ENCODE results near the gene INTS11. TPM values are rescaled to one million over a fixed set of nuclear protein-coding genes. Genes with fewer than 3 reads are reported as not detected.
A peak's percentile ranks its signal among the peaks of the same experiment; 100 is the strongest.
"Not testable (repeated sequence)": the region's sequence is repeated elsewhere in the genome, so short reads cannot be mapped to it uniquely, and the experiment has no call there.

INTS11 gene
- 111 TPM for total RNA-seq

DNA sequence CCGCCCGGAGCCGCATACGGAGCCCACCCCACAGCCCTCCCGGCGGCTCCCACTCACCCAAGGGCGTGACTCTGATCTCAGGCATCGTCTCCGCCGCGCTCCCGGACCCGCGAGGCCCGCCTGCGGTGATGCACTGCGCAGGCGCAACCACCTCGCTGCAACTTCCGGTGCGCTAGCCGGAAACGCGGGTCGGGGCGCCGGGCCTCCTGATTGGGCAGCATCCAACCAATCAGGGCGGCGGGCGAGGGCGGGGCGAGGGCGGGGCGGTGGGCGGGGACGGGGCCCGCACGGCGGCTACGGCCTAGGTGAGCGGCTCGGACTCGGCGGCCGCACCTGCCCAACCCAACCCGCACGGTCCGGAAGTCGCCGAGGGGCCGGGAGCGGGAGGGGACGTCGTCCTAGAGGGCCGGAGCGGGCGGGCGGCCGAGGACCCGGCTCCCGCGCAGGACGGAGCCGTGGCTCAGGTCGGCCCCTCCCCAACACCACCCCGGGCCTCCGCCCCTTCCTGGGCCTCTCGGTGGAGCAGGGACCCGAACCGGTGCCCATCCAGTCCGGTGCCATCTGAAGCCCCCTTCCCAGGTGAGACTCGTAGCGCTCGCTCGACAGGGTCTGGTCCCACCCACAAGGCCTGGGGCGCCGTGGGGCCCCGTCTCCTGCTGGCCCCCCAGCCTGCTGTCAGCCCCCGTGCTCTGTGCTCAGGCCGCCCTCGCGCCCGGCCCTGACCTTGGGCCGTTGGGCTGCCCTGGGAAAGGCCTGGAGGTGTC lies at the start of gene INTS11, which contains the start of gene CPTP:
TSS of gene INTS11 (minus strand) at position 137 of the 764 bp plus-strand sequence. CDS start at position 85, 52 bp downstream.
TSS of gene CPTP (plus strand) at position 279 of the 764 bp plus-strand sequence. CDS start 2,109 bp downstream, outside the sequence.
- peak; percentile 92 for ATAC-seq
- intact Hi-C loops (cut with DNase I) = no loop called here

DNA sequence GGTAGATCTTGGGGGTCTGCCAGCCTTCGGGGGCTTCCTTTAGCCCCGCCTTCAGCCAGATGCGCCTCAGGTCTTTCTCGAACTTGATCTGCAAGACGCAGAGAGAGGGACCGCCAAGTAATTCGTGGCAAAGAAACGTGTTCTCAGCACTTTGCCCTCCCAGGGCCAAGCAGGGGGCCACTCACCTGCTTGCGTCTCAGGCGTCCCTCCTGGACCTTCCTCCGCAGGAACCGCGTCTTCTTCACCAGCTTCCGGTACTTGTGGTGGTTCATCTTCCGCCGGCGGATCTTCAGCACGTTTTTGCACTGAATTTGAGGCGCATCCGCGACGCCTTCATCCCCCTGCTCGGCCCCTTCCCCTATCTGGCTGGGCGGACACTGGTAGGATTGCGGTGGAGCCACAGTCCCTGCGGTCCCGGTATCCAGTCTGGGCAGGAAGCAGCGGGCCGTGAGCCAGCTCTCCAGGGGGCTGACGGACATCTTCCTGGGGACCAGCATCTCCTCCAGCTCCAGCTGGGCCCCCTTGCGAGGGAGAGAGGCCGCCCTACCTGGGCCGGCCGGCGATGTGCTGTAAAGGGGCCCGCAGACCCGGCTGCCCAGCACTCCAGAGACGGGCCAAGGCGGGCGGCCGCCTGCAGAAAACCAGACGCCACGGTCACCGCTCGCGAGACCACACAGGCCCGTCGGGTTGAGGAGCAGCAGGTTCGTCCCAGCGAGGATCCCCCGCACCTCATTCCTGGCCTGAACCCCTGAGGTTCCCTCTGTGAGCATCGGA lies 49.5 kb upstream of the INTS11 start:
- DNase-seq (ENCODE audit: low spot score) (peak; percentile 72), ATAC-seq (no peak)
- intact Hi-C loops (cut with DNase I) = no loop called here

More for the DNA sequence above, at the start of gene INTS11, which contains the start of gene CPTP:
- DNase-seq (ENCODE audit: low spot score) = peak; percentile 98

DNA sequence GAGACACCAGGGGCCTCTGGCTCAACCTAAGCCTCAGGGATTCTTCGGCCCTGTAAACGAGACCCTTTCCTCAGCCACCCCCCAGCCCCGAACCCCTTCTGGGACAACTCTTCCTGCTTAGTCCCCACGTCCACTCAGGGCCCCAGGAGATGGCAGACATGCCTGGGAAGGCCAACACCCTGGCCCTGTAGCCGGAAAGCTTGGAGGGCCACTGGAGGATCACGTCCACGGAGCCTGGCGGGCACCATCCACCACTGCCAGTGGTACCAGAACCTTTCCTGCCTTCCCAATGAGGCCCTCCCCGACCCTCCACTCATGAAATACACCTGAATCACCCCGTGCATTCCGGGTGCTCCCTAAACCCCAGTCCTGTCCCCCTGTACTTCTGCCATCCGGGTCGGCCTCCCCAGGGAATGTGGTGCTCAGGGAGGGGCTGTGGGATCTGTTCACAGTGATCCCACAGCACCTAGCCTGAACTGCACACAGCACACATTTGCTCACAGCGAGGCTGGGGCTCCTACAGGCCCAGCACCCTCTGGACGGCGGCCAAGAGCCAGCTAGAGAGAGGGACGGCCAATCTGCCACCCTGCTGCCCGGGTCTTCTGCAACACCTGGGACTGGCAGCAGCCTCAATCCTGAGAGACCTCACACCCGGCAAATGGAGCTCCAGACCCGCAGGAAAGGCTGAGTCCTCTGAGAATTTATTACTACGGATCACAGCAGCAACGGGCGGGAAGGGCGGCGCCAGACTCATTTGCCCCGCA lies 48.8 kb upstream of the INTS11 start:
- peak; percentile 61 for DNase-seq (ENCODE audit: low spot score)
- ATAC-seq = no peak

DNA sequence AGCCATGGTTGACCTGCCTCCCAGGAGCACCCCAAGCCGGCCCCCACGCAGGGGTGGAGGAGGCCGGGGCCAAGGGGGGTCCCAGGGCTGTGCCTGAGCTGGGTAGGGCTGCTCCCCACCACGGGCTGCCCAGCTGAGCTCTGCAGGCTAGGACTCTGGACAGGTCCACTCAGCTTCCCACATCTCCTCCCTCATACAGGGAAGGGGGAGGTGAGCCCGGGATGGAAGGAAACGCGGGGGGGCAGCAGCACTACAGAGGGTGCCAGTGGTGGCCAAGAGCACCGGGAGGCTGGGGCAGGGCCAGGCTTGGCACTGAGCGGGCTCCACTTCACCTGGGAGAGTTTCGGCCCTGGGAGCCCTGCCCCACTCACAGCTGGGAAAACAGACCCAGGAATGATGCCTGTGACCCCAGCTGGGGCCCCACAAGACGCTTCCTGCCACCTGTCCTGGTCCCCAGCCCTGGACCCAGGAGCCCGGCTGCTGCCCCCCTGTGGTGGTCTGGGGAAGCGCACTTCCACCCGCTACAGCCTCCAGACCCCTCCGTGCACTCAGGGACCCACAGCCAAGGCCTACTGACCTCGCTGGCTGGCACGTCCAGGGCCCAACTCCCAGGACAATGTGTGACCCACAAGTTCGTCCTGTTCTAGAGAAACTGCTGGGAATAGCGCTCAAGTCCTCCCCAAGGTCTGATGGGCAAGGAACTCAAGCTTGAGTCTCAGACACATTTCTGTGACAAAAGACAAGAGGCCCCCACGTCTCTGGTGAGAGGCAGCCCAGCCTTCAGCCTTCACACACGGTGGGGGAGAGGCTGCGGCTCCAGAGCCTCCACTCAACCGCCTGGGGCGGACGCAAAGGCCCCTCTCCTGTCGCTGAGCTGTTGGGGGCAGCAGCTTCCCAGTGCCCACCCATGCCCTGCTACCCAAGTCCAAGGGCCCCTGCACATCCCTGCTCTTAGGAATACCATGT lies 47.6 kb upstream of the INTS11 start:
- intact Hi-C loops (cut with DNase I) = no loop called here
- peak; percentile 86 for DNase-seq (ENCODE audit: low spot score)
- peak; percentile 44 for ATAC-seq

More for the DNA sequence above, 48.8 kb upstream of the INTS11 start:
- intact Hi-C loops (cut with DNase I) = no loop called here

DNA sequence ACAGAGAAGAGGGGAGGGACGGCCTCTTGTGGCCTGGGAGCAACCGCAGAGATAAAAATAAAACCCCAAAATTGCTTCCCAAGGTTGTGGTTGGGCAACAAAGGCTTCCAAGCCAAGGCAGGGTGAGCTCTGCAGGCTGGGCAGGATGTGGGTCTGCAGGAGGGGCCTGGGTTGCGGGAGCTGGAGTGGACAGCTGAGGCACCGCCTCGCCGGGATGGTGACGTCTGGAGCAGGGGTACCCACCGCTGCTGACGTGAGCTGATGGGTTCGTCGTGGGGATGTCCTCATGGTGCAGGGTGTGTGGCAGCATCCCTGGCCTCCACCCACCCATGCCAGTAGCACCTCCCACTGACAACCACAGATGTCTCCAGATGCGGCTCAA lies 46.9 kb upstream of the INTS11 start:
- ATAC-seq (peak; percentile 10), DNase-seq (ENCODE audit: low spot score) (peak; percentile 65)
- intact Hi-C loops (cut with DNase I) = no loop called here

DNA sequence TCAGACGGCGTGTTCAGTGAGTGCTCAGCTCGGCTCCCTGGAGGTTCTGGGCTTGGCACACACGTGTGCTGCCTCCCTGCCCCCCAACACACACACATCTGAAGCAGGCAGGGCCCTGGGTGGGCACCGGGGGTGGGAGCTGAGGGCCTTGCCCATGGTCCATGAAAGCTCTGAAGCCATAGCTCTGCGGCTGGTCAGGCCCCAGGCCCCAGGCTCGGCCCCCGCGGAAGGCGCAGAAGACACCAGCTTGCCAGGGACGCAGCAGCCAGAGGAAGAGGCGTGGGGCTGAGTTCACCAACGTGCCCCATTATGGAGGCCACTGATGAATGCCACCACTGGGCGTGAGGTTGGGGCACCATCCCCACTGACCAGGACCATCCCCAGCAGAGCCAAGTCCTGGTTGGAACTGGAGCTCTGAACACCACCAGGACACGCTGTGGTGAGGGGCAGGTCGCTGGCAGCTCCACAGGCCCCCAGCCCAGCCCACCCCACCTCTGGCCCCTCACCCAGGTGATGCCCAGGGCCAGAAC lies 46.4 kb upstream of the INTS11 start:
- intact Hi-C loops (cut with DNase I) = no loop called here
- DNase-seq (ENCODE audit: low spot score) (no peak), ATAC-seq (no peak)

DNA sequence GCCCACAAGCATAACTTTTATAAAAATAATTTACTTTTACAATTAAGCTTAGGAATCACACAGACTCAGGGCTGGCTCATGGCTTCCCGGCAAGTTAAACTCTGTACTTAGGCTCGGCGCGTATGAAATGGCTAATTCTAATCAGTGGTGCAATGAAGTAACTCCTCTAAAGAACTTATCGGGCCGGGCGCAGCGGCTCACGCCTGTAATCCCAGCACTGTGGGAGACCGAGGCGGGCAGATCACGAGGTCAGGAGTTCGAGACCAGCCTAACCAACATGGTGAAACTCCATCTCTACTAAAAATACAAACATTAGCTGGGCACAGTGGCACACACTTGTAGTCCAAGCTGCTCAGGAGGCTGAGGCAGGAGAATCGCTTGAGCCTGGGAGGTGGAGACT lies 45.6 kb upstream of the INTS11 start:
- intact Hi-C loops (cut with DNase I); ATAC-seq; DNase-seq (ENCODE audit: low spot score): not testable (repeated sequence)

DNA sequence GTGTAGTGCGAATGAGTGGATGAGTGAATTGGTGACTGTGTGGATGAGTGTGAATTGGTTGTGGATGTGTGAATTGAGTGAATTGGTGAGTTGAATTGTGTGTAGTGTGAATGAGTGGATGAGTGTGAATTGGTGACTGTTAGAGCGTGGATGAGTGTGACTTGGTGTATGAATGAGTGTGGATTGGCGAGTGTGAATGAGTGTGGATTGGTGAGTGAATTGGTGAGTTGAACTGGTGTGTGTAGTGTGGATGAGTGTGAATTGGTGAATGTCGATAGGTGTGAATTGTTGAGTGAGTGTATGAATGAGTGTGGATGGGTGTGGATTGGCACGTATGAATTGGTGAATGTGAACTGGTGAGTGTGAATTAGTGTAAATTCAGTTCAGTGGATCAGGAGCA lies 42.9 kb upstream of the INTS11 start:
- intact Hi-C loops (cut with DNase I) = no loop called here

DNA sequence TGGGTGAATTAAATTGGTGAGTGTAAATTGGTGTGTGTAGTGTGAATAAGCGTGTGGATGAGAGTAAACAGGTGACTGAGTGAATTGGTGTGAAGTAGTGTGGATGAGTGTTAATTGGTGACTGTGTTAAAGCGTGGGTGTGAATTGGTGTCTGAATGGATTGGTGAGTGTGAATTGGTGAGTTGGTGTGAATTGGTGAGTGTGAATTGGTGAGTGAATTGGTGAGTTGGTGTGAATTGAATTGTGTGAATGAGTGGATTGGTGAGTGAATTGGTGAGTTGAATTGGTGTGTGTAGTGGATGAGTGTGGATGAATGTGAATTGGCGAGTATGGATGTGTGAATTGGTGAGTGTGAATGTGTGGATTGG lies 42.2 kb upstream of the INTS11 start:
- no peak for ATAC-seq
- no peak for DNase-seq (ENCODE audit: low spot score)
- intact Hi-C loops (cut with DNase I) = no loop called here

More for the DNA sequence above, 42.9 kb upstream of the INTS11 start:
- DNase-seq (ENCODE audit: low spot score) = no peak
- no peak for ATAC-seq

DNA sequence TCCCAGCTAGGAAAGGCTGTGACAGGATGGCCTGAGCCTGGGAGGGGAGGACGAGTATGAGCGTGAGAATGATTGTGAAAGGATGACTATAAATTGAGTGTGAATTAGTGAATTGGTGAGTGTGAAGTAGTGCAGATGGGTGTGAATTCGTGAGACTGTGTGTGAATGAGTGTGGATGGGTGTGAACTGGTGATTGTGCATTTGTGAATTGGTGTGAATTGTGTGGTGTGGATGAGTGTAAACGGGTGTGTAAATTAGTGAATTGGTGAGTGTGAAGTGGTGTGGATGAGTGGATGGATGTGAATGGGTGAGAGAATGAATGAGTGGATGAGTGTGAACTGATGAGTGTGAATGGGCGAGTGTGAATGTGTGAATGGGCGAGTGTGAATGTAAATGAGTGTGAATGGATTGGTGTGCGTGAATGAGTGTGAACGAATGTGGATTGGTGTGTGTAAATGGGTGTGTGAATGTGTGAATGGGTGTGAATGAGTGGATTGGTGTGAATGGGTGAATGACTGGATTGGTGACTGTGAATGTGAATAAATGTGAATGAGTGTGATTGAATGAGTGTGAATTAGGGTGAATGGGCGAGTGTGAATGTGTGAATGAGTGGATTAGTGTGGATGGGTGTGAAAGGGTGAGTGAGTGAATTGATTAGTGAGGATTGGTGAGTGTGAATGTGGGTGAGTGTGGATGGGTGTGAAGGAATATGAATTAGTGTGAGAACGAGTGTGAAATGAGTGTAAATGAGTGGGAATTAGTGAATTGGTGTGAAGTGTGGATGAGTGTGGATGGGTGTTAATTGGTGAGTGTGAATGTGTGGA lies 41.6 kb upstream of the INTS11 start:
- no peak for ATAC-seq
- DNase-seq (ENCODE audit: low spot score) = no peak
- intact Hi-C loops (cut with DNase I) = no loop called here

DNA sequence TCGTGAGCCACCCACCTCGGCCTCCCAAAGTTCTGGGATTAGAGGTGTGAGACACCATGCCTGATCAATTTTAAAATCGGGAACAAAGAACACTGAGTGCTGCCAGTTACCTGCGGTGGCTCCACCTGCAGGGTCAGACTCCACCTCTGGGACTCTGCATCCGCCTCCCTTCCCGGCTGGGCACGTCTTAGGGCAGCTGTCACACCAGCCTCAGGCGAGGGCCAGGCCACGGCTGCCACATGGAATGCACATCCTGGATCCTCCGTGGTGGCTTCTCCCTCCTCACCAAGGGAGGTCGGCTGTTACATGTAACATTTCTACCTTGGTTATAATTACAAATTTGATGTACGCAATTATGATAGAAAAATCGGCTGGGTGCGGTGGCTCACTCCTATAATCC lies 39.8 kb upstream of the INTS11 start:
- intact Hi-C loops (cut with DNase I) = no loop called here
- DNase-seq (ENCODE audit: low spot score) = no peak
- ATAC-seq = no peak

DNA sequence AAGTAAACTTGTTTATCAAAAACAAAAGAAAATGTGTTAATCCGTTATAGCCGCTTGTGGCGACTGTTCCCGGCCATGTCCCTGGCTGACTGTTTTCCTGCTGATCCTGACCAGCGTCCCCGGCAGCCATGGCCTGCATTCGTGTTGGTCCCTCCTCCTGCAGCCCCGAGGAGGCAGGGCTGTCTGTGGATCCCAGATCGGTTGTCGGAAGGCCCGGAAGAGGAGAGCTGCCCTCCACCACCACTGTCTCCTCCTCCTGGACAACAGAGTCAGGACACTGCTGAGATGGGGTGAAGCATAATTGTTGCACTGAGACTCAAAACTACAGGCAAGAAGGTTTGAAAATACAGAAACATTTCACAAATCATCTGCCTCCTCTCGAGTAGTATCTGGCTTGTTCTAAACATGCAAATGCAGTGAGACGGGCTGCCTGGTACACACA lies 37.5 kb upstream of the INTS11 start:
- intact Hi-C loops (cut with DNase I) = no loop called here
- ATAC-seq = peak; percentile 11
- DNase-seq (ENCODE audit: low spot score) = peak; percentile 78

DNA sequence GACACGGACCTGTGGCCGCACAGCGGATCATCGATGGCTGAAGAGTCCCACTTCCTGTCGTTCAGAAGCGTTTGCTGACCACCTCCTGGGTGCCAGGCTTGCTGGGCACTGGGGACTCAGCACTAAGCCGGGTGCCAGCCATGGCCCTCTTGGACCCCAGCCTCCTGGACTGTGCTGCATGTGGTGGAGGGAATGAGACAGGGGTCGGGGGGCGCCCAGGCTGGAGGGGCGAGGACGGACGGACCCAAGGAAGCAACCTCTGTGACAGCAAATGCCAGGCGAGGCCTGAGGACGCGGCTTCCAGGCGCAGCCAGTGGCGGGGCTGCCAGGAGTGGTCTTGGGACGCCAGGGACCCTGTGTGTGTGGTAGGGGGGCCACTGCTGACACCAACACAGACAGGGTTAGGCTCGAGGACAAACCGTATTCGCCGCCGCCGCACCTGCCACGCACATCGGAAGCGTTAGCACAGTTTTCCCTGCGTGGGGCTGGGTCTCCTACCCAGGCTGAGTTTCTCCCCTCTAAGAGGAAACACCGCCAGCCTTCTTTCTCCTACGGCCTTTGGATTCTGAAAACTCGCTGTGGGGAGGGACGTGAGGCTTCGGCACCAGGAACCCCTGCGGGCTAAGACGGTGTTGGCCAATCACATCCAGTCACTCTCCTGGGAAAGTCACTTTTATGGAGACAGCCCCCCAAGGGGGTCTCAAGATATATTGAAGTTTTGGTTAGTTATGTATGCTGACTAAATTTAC lies 36.9 kb upstream of the INTS11 start:
- peak; percentile 64 for DNase-seq (ENCODE audit: low spot score)
- no peak for ATAC-seq
- intact Hi-C loops (cut with DNase I) = no loop called here

DNA sequence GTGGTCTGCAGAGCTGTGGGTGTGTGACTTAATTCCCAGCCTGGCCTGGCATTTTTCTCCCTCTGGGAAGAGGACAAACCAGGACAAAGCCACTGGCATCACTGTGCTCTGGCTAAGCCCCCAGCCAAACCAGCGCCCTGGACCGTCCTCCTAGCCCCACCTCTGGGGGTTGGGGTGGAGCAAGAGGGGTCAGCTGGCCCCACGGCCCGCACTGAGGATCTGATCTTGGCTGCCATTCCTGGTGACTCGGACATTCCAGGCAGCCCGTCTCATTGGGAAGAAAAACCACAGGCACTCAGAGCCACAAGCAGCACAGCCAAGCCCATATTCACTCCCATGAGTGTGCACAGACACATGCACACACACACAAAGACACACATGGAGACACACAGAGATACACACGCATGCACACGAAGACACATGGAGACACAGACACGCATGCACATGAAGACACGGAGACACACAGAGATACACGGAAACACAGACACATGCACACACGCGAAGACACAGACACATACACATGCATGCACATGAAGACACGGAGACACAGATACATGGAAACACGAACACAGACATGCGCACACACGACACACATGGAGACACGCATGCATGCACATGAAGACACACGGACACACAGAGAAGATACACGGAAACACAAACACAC lies 36.2 kb upstream of the INTS11 start:
- intact Hi-C loops (cut with DNase I) = no loop called here
- peak; percentile 88 for DNase-seq (ENCODE audit: low spot score)
- peak; percentile 77 for ATAC-seq

DNA sequence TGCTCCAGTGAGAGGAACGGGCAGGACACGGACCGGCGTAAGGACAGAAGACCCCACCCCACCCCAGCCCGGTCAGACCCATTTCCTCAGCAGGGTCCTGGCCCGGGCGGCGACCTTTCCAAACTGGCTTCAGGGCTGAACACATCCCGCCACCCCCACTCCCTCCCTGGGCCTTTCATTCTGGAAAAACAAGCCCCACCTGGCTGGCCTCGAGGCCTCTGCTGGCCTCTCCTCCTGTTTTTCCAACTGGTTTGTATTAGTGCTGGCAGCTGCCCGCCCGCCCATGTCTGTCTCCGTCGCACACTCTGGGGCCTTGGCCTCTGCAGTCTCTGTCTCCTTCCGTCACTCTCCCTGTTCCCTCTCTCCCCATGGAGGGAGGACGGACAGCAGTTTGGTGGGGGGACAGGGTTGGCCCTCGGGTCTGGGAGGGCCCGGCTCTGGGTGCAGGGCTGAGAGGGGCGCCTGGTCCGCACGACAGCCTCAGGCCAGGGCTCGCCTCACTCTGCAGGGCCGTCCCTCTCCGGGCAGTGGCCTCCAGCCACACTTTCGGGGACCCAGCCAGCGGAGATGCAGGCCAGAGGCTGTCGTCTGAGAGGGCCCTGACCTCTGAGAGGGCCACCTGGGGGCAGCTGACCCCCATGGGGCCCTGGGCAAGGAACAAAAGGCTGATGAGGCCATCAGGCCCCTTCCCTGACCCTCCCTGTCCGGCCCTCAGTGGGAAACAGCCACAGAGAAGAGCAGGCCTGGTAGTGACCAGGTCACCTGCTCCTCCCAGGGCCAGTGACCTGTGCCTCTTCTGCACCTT lies 35.4 kb upstream of the INTS11 start:
- intact Hi-C loops (cut with DNase I) = no loop called here
- ATAC-seq = peak; percentile 79
- peak; percentile 91 for DNase-seq (ENCODE audit: low spot score)
